NCI-H1694 (cell line): ENCODE results near the gene TBC1D22A.

Experiments used
- DNase-seq: peaks from one replicate; lab custom pipeline; 2025; lab: John Stamatoyannopoulos, UW

Gene TBC1D22A

DNA sequence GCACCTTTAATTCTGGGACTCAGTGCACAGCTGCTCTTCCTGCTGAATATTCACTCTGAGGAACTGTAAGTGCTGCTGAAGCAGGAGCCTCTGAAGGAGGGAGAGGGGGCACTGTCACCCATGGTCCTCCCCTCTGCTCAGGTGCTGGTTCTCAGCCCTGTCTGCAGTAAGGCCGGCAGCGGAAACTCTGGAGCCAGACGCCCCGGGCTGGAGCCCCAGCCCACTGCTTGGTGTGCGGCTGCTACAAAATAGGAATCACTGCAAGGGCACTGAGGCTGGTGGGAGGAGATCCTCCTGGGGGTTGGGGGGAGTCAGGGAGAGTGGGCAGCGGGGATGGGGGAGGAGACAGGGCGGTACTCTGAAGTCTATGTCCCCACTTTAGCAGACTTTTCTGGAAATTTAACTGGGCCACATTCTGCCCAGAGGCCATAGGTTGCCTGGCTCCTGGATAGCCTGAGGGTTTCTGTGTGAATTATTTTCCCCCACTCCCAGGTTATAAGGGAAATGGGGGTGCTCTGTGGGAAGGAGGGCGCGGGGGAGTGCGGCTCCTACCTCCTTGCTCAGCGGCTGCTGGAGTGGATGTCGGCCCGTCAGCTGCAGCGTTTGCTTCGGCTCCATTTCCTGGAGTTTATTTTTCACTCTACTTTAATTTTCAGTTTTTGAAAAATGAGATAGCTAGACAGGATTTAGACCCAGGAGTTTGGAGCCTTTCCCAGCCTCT lies 33.6 kb downstream of the TBC1D22A start:
- no peak for DNase-seq

DNA sequence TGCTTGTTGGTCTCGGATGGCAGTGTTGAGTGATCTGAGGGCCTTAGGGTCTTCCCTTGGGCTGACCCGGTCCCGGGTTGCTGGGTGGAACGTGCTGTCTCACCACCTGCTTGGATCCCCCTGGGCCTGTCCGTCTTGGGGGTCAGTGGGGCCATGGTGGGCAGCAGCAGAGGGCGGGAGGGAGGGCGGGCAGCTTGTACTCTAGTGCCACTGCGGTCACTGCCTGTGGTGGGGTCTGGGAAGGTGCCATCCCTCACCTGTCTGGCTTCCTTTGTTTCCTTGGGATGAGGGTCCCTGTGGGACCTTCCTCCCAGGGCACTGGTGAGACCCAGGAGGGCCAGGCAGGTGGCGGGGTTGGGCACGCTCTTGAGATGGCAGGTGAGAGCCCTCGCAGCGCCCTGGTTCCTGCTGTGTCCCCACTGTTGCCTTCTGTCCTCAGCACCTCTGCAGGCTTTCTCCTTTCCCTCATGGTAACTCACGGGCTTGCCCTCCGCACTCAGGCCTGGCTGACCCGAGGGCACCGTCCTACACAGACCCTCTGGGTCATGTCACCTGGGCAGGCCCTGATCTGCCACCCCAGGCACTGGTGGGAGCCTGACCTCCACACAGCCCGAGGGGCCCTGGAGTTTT lies 34.2 kb downstream of the TBC1D22A start:
- DNase-seq: no peak

DNA sequence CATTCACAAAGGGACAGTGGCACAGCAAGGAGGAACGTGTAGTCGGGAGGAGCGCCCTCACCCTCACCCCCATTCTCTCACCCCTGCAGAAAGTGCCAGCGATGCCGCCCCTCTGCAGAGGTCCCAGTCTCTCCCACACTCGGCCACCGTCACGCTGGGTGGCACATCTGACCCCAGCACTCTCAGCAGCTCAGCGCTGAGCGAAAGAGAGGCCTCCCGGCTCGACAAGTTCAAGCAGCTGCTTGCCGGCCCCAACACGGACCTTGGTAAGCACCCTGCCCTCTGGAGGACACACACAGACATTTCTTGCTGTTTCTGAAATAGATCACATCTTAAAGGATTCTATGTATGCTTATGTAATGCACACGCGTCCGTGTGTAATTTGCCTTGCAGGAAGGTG lies 34.9 kb downstream of the TBC1D22A start:
- no peak for DNase-seq

DNA sequence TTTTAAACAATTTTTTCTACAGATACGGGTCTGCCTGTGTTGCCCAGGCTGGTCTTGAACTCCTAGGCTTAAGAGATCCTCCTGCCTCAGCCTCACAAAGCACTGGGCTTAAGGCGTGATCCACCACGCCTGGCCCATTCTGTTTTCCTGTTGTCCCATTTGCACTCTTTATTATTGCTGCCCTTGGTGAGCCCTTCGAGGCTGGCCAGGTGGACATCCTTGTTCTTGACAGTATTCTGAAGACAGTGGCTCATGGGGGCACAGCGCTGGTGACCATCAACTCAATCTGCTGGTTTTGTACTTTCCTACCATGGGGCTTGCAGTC lies 35.6 kb downstream of the TBC1D22A start:
- no peak for DNase-seq

DNA sequence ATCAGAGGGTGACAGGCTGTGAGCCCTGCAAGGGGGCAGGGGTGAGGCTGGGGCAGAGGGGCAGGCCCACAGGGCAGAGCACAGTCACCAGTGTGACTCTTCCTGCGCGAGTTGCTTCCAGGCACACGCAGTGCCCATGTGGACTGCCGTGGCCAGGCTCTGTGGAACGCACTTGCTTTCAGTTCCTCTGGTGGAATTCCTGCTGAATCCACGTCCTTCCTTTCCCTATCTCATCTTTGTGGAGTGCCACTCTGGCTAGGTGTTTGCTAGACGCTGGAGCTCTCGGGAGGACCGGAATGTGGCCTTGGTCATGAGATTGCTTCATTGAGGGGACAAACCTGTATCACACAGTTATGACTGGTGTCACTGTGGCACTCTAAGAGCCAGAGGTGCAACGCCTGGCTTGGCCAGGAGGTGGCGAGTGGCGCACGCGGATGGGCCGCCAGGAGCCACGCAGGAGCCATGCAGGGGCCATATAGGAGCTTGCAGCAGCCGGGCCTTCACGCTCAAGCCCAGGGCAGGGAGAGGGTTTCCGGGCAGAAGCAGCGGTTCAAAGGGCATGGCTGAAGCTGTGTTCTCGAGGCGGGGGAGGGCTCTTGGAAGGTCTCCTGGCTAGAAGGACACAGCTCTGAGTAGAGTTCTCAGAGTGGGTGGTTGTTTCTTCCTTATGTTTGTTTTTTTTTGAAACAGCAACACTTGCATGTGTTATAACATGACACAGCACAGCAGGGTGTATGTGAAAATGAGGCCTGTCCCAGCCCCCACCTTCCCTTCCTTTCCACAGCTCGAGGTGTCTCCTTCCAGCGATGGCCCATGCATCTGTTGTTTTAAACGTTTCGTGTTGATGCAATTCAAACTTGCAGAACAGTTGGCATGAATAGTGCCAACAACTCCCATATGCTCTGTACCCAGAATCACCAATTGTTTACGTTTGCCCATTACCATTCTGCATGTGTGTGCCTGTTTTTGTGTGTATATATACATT lies 36.2 kb downstream of the TBC1D22A start:
- DNase-seq: peak; percentile 97

DNA sequence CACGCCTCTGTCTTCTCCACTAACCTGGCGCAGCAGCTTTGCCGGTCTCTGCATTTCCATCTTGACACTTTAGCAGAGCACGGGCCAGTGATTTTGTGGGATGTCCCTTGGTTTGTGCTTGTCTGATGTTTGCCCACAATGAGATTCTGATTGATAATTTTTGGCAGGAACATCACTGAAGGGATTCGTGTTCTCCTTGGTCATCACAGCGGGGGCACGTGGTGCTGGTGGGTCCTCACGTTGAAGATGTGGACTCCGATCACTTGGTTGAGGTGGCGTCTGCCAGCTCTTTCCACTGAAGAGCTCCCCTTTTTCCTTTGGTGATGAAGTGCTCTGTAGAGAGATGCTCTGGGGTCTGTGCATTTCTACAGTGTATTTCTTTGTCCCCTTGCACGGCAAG lies 37.2 kb downstream of the TBC1D22A start:
- peak; percentile 10 for DNase-seq

DNA sequence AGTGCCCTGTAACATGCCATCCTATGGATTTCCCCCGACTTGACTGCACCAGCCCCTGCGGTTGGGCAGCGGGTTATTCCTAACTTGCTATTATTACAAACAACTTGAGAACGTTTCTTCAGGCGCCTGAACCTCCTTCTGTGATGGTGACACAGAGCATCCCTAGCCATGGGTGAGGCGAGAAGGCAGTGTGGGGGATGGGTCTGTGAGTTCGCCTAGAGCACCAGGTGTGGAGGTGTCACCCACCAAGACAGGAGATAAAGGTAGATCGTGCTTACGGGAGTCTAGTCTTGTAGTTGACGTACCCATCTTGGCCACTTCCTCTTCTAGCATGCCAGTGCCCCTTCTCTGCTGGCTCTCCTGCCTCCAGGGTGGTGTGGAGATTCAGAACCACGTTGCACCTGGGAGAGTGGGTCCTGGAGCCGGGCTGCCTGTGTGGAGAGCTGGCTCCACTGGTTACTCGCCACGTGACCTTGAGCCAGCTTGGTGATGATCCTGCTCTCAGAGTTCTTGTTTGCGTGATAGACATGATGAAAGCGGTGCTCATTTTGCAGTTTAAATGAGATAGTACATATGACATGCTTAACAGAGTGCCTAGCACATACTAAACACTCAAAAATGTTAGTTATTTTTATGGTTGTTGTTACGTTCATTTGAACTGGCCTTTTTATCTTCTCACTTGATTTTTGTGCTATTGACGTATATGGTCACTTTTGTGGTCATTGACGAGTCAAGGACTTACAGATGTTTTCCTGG lies 37.8 kb downstream of the TBC1D22A start:
- no peak for DNase-seq

DNA sequence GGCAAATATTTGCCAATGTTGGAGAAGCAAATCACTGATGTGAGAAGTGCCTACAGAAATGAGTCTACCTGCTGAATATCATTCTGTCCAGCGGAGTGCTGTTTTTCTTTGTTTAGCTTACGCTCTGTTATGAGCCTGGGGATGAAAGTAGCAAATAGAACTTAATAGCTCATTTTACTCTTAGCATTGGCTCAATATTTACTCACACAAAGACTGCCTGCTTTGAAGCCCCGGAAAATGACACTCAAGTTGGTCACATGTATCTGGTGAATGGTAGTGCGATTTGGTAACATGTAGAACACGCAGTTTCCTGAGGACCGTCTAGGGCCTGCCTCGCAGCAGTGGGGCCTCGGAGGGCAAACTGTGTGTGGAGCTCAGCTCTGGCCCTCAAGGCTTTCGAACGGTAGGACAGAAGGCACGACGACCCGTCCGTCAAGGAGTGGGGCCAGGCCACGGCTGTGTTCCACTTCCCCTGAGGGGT lies 38.9 kb downstream of the TBC1D22A start:
- DNase-seq: no peak

DNA sequence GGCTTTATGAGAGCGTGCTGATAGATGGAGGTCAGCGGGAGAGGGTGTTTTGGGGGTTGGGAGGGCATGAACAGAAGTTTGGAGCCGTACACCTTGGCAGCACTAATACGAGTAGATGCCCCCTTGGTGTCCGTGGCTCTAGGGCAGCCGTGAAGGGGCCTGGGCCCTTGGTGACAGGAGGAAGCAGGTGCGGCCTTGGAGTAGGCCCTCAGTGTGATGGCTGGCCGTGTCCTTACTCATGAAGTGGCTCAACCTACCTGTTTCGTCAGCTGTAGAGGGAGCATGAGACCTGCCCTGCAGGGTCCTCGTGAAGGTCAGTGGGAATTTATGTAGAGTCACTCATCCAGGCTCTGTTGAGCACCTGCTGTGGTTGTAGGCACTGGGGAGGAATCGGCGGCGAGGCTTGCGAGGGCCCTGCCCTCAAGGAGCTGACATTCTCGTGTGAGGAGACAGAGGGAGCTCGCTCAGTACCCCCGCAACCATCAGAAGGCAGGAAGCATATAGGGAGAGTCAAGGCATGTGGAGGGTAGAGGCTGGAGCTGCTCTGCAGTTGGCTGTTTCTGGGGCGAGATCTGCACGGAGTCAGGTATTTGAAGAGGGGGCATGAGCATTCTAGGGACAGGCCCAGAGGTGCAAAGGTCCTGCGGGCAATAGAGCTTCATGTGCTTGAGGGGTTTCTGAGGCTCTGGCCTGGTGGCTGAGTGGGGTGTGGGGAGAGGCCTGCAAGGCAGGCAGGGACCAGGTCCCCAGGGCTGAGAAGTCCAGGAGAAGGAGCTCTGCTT lies 39.6 kb downstream of the TBC1D22A start:
- DNase-seq: no peak

DNA sequence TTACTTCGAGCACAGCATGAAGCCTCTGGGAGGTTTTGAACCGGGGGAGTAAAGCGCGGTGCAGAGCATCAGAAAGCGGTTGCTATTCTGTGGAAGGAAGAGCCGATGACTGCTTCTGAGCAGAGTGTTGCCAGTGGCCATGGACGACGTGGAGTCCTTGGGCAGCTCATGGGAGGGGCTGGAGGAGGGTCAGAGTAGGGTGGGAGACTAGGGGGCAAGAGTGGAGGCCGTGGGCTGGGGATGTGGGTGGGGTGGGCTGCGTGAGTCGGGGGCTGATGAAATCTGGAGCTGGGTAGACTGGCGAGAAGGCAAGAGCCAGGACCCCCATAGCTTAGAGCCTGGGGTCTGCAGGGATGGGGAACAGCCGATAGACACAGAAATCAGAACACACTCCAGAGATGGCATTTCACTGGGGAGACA lies 40.2 kb downstream of the TBC1D22A start:
- no peak for DNase-seq

DNA sequence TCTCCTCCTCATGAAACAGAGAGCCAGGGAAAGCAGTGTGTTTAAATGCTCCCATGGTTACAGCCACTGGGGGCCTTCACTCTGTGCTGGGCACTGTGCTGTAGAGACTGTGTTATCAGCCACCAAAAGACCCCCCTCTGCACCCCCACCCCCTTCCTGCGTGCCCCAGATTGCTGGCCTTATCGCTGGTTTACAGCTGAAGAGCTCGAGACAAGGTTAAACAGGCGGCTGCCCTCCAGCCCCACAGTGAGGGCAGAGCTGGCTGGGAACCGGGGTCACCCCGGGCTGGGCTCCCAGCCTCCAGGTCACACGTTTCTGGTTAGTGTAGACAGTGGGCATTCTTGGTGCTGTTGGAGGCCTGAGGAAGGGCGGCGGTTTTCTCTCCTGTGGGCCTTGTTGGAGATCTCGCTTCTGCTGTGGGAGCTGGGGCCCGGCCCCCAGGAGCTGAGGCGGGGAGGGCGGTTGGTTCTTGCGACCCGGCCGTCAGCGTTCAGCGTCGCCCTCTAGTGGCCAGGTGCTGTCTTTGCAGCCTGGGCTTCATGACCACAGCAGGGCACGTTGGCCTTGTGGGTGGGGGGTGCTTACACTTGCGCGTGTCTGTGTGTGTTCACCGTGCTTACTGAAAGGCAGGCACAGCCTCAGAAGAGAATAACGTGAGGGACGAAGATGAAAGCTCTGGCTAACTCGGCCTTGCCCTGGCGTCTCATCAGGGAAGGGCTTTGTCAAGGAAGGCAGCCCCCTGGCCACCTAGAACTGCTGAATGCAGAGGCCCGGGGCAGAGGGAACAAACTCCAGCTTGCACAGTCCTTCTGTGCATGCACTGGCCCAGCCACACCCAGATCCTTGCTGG lies 40.8 kb downstream of the TBC1D22A start:
- no peak for DNase-seq

DNA sequence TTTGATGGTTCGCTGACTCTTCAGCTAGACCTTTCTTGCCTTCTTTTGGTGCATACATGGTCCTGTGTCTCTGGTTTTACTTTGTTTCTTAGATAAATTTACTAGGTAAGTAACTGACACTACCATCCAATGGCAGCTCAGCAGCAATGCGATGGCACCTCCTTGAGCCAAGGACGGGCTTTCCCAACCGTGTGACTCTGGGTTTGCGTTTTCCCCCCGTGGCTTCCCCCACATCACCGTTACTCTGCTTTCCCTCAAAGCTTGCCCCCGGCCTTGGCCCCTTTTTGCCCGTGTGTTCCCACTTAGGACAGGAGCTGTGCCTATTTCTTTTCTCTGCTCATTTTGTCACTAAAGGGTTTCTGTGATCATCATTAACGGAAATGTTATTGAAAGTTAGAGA lies 41.5 kb downstream of the TBC1D22A start:
- DNase-seq: no peak

DNA sequence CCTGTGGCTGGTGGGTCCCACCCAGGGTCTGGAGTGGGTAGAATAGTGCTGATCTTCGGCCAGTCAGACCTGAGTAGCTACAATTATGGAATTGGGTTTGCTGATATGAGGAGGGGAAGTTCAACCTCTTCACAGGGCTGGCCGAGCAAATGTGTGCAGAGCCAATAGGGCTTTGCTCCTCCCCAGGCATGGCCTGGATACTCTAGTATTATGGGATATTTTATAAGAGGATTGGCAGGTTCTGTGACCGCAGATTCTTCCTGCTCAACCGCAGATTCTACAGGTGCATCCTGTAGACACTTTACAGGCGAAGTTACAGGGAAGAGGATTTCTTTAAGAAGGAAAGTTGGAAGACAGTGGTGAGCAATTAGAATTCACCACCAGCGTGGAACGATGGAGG lies 44.3 kb downstream of the TBC1D22A start:
- no peak for DNase-seq

DNA sequence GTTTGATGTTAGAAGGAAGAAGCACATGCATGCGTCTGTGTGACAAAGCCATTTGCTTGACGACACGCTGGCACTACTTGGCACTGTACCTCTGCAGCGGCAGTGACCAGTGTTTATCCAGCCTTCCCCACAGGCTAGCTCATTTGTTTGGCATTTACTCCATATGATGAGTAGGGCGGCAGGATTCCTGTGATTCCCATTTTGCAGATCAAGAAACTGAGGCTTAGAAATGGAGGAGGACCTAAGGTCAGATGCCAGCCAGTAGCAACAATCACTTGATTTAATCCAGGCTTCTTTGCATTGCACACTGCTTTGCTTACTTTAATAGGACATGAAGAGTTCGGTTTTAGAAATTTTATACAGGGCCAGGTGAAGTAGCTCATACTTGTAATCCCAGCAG lies 45.0 kb downstream of the TBC1D22A start:
- no peak for DNase-seq

DNA sequence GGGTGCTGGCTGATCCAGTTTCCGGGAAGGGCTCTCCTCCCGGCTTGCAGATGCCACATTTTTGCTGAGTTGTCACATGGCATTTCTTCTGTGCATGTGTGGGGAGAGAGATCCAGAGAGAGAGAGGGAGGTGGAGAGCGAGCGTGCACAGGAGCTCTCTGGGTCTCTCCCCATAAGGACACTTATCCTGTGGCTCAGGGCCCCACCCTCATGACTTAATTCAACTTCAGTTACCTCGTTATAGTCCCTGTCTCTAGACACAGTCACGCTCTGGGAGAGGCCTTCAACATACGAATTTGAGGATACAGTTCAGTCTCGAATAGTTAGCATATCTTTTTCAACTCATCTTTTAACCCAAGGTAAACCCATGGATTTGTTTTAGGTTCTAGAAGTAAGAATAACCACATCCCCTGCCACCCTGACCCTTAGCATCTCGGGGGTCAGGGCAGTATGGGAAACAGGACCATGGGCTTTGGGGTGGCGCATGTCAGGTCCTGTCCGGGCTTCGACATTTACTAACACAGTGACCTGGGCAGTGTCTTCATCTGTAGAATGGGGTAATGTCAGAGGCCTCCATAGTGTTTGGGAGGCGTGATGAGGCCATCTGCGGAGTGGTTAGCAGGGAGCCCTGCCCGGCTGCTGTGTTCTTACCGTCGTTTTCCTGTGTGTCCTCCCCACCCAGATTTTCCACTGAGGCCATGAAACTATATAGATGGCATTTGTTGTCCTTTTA lies 46.9 kb downstream of the TBC1D22A start:
- DNase-seq: no peak

DNA sequence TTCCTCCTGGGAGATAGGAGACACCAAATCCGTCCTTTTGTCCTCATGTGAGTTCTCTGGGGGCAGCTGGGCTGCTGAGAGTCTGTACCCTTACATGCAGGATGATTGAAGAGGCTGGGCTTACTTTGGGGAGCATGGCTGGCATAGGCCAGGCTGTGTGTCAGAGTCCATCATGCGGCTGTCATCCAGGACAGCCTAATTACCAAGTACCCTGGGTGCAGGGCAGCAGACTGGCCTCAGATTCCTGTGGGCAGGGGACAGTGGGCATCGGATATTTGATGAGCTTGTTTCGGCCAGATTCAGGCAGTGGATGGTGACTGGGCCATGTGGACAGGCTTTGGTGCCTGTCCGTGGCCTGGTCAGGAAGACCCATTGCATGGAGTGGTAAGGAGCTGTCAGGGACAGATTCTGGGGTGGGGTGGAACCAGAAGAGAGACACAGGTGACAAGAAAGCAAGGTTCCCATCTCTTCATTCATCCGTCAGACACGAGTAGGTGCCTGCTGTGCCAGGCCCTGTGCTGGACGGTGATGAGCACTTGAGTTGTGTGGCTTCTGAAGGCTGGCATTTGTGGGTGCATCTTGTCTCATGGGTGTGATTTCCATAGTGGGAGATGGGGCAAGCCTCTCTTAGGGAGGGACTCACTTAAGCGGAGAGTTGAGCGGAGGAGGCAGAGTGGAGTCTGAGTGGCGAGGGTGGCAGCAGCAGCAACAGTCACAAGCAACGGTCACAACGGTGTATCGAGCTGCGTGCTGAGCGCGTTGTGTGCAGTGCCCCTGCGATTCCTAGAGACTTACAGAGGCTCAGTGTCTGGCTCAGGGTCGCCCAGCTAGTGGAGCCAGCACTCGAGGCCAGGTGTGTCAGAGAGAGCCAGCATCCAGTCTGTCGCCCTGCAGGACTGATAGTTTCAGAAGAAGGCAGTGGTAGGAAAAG lies 48.7 kb downstream of the TBC1D22A start:
- no peak for DNase-seq

DNA sequence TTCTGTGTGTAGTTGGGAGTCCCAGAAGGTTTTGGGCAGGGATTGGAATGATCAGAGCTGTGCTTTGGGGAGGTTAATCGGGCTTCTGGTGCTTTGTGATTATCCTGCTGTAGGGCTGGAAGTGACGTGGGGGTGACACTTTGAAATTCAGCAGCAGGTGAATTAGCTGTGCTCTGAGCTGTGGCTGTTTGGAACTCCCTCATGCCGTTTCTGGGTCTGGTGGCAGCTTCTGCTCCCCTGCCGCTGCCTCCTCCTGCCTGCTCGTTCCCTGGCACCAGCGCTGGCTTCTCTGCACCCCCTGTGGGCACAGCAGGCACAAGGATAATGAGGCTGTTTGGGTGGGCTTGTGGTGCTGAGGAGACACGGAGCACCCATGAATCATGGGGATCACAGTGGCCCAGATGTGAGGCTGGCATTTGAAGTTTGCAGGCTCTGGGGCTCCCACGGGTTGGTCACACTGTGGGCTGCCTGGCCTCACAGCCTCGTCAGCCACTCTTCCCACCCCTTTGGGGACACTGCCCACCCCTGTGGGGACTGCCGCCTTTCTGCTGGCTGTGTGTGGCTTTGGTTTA lies 49.7 kb downstream of the TBC1D22A start:
- no peak for DNase-seq

DNA sequence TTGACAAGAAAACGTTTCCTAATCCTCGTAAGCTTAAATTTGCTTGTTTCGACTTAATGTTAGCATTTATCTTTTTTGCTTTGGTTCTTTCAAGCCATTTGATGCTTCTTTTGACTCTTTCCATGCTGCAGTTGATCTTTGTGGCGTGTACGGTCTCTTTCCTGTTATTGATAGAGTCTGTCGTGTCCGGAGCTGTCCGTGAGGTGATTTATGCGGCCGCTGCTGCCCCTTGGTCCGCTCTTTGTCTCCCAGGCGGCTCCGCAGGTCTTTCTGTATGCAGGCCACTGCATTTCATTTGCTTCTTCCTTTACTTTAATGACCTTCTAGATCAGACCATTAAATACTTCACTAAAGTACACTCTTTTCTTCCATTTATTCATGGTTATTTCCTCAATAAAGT lies 50.3 kb downstream of the TBC1D22A start:
- no peak for DNase-seq
